RWPE1 (cell line): ENCODE results near the gene GRAMD1A.

Experiments
- CTCF ChIA-PET: fragments of 350-600 bp; sonication (Branson Sonifier 250); formaldehyde crosslinking; extraction: SDS; loops from one replicate; lab custom pipeline; 2021; lab: Yijun Ruan, JAX
- POLR2A ChIA-PET: fragments of 400-600 bp; formaldehyde crosslinking; extraction: SDS; loops from one replicate; lab custom pipeline; 2020; ENCODE audit warnings: antibody characterized with exemption; ENCODE audit not compliant: low non-redundant PET; lab: Yijun Ruan, JAX
- DNase-seq: peaks from one replicate; pipeline ENCODE4 v3.0.0; 2012; ENCODE audit warnings: low spot score
- H3K27ac ChIP-seq: fragments of 450-650 bp; 2 replicates; pipeline ENCODE4 v1.5.1; 2017
- CTCF ChIP-seq: fragments of 450-650 bp; conservative IDR thresholded peaks from 2 replicates; pipeline ENCODE4 v1.5.1; 2017; ENCODE audit warnings: low read depth, mild to moderate bottlenecking

GRAMD1A gene

DNA sequence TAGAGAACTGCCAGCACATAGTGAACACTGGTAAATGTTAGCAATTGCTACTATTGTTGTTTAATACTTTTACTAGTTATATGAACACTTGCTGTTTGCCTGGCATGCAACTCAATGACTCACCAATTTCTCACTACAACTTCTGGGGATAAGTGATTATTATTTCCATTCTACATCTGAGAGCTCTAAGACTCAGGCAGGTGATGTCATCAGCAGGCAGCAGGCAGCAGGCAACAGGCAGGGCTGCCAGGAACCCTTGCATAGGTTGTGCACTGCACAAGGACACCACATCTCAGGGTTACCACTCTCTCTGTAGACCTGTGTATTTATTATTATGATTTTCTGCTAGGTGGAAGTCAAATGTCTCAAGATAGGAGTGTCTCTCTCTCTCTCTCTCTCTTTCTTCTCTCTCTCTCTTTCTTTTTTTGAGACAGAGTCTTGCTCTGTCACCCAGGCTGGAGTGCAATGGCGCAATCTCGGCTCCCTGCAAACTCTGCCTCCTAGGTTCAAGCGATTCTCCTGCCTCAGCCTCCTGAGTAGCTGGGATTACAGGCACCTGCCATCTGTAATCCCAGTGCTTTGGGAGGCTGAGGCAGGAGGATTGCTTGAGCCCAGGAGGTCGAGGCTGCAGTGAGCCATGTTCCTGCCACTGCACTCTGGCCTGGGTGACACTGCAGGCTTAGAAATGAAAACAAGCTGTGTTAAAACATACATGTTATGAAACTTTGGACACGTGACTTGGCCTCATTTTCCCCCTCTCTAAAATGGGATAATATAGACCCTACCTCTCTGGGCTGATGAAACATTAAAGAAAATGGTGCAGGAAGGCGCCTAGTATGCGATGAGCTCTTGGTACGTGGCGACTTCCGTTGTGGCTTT lies 64.1 kb downstream of the GRAMD1A start:
- POLR2A ChIA-PET: interaction anchor here (0.6 kb wide), 1 partner anchor 95 kb away, joined by 5 read pairs; no protein-coding TSS in a partner anchor

GRCh38 chr19:35065574-35065973 lies 65.5 kb downstream of the GRAMD1A start:
- no peak for TF ChIP-seq CTCF
- POLR2A ChIA-PET: no interaction called here
- no peak for DNase-seq
- H3K27ac ChIP-seq: no peak overlapping the region
- CTCF ChIA-PET: no interaction called here

More for the DNA sequence above, 64.1 kb downstream of the GRAMD1A start:
- no peak overlapping the region for H3K27ac ChIP-seq
- peak; percentile 63 for DNase-seq
- CTCF ChIA-PET: interaction anchor here (1.1 kb wide), 1 partner anchor 9 kb away, joined by 8 read pairs; no protein-coding TSS in a partner anchor
- TF ChIP-seq CTCF: no peak

GRCh38 chr19:35066121-35066520 lies 66.0 kb downstream of the GRAMD1A start:
- ChIA-PET CTCF (interaction anchor here (0.7 to 2.4 kb wide), 13 partner anchors 8 to 124 kb away, joined by 3 to 42 read pairs (median 5); partner anchors contain the start of genes FXYD1, FXYD5, FXYD7 and LGI4), POLR2A (no interaction called here)
- no peak overlapping the region for H3K27ac ChIP-seq
- TF ChIP-seq CTCF: no peak
- DNase-seq: no peak

GRCh38 chr19:35066691-35067563 lies 66.8 kb downstream of the GRAMD1A start:
- peak; percentile 70 for DNase-seq
- ChIA-PET POLR2A (interaction anchor here (0.7 kb wide), 1 partner anchor 44 kb away, joined by 4 read pairs; no protein-coding TSS in a partner anchor), CTCF (interaction anchor here (0.5 to 2.4 kb wide), 29 partner anchors 8 to 328 kb away, joined by 3 to 42 read pairs (median 5); partner anchors contain the start of genes FXYD1, FXYD3, FXYD5 and FXYD7)
- peak overlapping the region; percentile 28 for H3K27ac ChIP-seq
- peak; percentile 82 for TF ChIP-seq CTCF

DNA sequence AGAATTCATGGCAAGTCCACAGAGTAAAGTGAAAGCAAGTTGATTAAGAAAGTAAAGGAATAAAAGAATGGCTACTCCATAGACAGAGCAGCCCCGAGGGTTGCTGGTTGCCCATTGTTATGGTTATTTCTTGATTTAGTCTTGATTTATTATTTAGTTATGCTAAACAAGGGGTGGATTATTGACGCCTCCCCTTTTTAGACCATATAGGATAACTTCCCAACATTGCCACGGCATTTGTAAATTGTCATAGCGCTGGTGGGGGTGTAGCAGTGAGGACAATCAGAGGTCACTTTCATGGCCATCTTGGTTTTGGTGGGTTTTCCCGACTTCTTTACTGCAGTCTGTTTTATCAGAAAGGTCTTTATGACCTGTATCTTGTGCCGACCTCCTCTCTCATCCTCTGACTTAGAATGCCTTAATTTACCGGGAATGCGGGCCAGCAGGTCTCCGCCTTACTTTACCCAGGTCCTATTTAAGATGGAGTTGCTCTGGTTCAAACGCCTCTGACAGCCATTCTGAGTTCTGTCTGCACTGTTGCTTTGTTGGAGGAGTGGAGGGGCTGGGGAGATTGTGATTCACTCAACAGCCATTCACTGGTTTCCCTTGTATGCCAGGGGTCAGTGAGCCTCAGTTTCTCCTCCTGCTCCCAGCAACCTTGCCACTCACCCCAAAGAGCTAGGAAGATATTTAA lies 69.0 kb downstream of the GRAMD1A start:
- H3K27ac ChIP-seq: no peak overlapping the region
- CTCF ChIA-PET: interaction anchor here (0.7 to 1.2 kb wide), 2 partner anchors 66 to 75 kb away, joined by 3 read pairs; no protein-coding TSS in a partner anchor

More for the DNA sequence above, 69.0 kb downstream of the GRAMD1A start:
- no peak for DNase-seq
- POLR2A ChIA-PET: no interaction called here
- TF ChIP-seq CTCF: no peak
